DND-41 (cell line): ENCODE measurements around the gene HINT1.

ENCODE experiments used
- EZH2 ChIP-seq: IDR thresholded peaks from 3 replicates; pipeline ENCODE4 v1.6.1; 2012; ENCODE audit warnings: borderline replicate concordance, low read depth, mild to moderate bottlenecking, moderate library complexity, low read length, inconsistent platforms; ENCODE audit not compliant: severe bottlenecking
- TF ChIP-seq, protein P1 (sequence below): IDR thresholded peaks from 2 replicates; pipeline ENCODE4 v1.5.1; 2012; ENCODE audit warnings: borderline replicate concordance, low read length, moderate library complexity, mild to moderate bottlenecking; ENCODE audit not compliant: poor library complexity, severe bottlenecking; ENCODE audit errors: extremely low read depth

DNA sequence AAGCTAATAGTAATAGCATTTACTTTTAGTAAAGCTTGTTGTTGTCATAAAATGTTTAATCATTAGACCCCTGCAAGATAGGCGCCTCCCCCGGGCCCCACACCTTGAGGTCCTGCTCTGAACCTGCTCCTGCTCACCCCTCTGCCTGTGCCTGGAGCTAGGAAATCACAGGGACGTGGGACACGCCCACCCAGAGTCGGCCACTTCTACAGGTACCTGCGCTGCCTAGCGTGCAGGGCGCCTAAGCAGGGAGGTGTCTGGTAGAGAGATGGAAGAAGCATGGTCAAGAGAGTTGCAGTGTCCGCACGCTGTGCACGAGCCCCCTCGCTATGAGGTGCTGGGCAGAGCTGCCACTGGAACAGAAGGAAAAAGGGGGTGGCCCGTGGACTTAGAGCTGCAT is 52.6 kb downstream of the HINT1 start:
- TF ChIP-seq, protein P1, sequence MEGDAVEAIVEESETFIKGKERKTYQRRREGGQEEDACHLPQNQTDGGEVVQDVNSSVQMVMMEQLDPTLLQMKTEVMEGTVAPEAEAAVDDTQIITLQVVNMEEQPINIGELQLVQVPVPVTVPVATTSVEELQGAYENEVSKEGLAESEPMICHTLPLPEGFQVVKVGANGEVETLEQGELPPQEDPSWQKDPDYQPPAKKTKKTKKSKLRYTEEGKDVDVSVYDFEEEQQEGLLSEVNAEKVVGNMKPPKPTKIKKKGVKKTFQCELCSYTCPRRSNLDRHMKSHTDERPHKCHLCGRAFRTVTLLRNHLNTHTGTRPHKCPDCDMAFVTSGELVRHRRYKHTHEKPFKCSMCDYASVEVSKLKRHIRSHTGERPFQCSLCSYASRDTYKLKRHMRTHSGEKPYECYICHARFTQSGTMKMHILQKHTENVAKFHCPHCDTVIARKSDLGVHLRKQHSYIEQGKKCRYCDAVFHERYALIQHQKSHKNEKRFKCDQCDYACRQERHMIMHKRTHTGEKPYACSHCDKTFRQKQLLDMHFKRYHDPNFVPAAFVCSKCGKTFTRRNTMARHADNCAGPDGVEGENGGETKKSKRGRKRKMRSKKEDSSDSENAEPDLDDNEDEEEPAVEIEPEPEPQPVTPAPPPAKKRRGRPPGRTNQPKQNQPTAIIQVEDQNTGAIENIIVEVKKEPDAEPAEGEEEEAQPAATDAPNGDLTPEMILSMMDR = no peak
- TF ChIP-seq EZH2 = no peak
